GM18868 (cell line): ENCODE measurements around the gene ARFGEF3.
"Not testable (repeated sequence)": the region's sequence is repeated elsewhere in the genome, so short reads cannot be mapped to it uniquely, and the experiment has no call there.

Experiments
- ATAC-seq: cut with Tn5 transposase; IDR thresholded peaks from one replicate; pipeline ENCODE4 v1.9.1; 2021; ENCODE audit warnings: mild to moderate bottlenecking, moderate library complexity; ENCODE audit not compliant: unreplicated experiment

The ARFGEF3 gene, protein sequence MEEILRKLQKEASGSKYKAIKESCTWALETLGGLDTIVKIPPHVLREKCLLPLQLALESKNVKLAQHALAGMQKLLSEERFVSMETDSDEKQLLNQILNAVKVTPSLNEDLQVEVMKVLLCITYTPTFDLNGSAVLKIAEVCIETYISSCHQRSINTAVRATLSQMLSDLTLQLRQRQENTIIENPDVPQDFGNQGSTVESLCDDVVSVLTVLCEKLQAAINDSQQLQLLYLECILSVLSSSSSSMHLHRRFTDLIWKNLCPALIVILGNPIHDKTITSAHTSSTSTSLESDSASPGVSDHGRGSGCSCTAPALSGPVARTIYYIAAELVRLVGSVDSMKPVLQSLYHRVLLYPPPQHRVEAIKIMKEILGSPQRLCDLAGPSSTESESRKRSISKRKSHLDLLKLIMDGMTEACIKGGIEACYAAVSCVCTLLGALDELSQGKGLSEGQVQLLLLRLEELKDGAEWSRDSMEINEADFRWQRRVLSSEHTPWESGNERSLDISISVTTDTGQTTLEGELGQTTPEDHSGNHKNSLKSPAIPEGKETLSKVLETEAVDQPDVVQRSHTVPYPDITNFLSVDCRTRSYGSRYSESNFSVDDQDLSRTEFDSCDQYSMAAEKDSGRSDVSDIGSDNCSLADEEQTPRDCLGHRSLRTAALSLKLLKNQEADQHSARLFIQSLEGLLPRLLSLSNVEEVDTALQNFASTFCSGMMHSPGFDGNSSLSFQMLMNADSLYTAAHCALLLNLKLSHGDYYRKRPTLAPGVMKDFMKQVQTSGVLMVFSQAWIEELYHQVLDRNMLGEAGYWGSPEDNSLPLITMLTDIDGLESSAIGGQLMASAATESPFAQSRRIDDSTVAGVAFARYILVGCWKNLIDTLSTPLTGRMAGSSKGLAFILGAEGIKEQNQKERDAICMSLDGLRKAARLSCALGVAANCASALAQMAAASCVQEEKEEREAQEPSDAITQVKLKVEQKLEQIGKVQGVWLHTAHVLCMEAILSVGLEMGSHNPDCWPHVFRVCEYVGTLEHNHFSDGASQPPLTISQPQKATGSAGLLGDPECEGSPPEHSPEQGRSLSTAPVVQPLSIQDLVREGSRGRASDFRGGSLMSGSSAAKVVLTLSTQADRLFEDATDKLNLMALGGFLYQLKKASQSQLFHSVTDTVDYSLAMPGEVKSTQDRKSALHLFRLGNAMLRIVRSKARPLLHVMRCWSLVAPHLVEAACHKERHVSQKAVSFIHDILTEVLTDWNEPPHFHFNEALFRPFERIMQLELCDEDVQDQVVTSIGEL (N-terminal part only)

DNA sequence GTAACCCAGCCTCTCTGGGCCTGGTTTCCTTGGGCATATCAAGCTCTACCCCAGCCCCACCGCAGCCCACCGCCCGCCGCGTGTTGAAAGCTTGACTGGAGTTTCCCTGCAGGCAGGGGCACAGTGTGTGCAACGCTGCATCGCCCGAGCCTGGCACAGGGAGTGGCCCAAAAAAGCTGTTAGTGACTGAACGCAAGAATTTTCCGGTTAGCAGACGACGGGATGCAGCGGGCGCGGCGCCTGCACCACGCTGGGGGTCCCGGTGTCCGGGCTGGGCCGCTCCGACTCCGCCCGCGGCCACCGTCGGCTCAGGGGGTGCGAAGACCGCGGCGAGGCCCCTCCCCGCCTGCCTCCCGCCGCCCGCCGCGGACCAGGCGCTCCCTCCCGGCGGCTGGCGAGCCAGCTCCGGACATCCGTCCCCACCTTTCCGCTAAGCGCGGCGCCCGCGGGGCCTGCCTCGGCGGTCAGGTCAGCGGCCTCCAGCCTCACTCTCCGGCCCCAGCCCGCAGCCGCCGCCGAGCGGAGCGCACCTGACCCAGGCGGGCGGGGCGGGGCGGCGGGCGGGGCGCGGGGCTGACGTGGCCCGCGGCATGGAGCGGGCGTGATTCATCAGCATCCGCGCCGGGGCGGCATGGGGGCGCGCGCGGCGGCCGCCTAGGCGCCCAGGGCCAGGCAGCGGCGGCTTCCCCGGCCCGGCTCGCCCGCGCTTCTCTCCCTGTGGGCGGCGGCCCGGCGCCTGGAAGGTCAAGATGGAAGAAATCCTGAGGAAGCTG is at the start of gene ARFGEF3:
ARFGEF3 (plus strand) TSS at position 602 of the 773 bp plus-strand sequence; CDS start at position 750, 148 bp downstream.
- peak; percentile 87 for ATAC-seq

DNA sequence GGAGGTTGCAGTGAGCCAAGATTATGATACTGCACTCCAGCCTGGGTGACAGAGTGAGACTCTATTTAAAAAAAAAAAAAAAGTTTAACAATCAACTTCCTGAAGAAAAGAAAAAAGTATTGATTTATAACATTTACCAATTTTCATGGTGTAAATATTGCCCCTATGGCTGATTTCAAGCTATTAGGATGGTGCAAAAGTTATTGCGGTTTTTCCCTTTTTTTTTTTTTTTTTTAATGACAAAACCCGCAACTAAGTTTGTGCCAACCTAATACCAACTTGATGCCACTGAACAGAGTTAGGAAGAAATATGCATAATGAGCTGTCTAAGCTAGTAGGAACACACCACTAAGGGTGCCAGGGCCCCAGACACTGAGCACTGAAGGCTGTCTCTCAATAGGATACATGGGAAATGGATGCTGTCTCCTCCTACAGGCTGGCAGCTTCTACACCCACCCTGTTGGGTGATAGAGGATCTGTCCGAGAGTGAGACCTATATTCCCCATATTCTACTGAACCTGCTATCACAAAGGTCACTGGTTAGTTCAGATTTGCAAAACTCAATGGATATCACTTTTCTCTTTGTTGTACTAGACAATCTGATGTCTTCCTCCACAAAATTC is 48.0 kb upstream of the ARFGEF3 start:
- no peak for ATAC-seq

DNA sequence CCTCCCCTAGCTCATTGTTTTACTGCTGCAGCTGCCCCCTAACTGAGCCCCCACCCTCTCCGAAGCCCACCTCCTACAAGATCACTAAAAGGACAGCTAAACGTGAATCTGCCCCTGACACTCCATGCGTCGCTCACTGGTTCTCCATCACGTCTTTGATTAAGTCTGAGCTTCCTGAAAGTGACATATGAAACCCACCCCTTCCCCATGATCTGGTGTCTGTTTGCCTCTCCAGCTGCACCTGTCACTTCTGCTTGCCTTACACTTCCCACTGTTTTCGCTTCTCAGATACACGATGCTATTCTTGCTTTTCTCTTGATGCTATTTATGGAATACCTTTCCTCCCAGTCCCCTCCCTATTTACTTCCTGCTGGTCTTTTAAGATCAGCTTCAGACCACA is 46.5 kb upstream of the ARFGEF3 start:
- no peak for ATAC-seq

DNA sequence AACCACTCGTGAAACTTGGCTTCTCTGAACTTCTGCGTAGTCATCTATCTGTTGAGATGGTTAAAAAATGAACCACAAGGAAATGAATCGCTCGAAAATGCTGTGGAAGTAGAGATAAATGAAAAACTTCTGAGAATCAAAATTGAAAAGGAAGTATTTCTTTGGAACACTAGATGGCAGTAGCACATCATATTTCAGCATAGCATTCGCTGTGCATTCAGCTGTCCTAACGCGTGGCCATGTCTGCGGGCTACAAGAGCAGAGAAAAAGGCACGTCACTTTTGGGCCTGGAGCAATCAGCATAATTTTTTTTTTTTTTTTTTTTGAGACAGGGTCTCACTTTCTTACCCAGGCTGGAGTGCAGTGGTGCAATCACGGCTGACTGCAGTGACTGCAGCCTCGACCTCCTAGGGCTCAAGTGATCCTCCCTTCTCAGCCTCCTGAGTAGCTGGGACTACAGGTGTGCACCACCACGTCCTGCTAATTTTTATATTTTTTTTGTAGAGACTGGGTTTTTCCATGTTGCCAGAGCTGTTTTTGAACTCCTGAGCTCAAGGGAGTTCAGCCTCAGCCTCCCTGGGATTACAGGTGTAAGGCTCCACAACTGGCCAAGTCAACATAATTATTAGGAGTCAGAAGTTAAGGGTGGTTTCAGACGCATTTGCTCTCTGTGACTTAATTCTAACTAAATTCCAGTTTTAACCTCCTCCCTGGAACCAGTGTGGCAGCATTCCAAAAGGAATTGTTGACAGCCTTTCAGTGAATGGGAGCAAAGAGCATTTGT is 45.7 kb upstream of the ARFGEF3 start:
- peak; percentile 67 for ATAC-seq

DNA sequence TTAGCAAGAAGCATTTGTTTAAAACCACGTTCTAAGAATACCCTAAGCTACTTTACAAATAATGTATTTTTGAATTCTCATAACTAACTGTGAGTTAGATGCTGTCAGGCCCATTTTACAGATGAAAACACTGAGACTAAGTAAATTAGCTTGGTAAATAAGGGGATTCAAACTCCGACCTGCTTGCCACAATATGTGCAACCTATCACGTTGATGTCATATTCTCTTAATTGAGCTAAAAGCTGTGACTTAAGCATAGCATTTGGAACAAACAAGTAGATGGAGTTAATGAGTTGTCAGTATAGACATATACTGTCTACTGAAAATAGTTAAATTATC is 45.1 kb upstream of the ARFGEF3 start:
- no peak for ATAC-seq

DNA sequence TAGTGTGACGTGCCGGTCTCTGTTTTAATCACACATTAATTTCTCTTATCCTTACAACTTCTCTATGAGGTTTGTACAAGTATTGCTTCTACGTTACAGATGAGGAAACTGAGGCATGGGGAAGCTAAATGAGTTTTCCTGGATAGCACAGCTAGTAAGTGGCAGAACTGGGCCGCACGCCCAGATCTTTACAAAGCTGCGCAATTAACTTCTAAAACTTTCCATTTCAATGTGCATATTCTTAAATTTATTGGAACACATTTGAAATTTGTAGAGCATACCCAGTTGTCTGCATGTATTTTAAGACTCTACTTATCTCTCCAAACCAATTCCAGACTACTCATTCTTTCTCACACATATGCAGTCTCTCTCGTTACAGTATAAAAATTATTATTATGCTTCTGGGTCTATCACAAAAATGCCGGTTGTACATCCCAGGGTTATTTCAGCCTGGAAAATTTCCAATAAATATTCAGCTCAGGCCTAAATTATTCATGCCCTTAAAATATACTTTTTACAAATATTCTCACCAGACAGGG is 44.3 kb upstream of the ARFGEF3 start:
- no peak for ATAC-seq

DNA sequence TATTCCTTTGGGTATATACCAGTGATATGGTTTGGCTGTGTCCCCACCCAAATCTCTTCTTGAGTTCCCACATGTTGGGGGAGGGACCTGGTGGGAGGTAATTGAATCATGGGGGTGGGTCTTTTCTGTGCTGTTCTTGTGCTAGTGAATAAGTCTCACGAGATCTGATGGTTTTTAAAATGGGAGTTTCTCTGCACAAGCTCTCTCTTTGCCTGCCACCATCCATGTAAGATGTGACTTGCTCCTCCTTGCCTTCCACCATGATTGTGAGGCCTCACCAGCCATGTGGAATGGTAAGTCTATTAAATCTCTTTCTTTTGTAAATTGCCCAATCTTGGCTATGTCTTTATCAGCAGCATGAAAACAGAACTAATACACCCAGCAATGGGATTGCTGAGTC is 42.5 kb upstream of the ARFGEF3 start:
- not testable (repeated sequence) for ATAC-seq

DNA sequence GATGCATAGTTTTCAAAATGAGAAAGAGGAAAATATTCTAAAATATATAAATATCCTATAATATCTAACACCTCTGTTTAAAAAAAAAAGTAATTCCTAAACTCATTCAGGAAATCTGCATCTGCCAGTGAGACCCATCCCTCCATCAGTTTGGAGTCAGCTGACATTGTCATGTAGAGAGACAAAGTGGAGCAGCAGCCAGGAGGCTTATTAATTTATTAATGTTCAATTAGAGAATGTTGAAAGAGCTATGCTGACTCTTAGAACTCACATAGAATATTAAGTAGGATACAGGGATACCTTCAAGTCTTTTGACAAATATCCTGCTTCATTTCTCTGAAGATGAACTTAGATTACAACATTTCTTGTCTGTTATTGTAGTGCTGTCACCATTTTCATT is 41.8 kb upstream of the ARFGEF3 start:
- ATAC-seq: no peak

DNA sequence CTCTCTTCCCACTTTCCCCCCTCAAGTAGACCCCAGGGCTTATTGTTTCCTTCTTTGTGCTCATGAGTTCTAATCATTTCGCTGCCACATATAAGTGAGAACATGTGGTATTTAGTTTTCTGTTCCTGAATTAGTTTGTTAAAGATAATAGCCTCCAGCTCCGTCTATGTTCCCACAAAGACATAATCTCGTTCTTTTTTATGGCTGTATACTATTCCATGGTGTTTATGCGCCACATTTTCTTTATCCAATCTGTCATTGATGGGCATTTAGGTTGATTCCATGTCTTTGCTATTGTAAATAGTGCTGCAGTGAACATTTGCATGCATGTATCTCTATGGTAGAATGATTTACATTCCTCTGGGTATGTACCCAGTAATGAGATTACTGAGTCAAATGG is 37.6 kb upstream of the ARFGEF3 start:
- ATAC-seq: no peak

DNA sequence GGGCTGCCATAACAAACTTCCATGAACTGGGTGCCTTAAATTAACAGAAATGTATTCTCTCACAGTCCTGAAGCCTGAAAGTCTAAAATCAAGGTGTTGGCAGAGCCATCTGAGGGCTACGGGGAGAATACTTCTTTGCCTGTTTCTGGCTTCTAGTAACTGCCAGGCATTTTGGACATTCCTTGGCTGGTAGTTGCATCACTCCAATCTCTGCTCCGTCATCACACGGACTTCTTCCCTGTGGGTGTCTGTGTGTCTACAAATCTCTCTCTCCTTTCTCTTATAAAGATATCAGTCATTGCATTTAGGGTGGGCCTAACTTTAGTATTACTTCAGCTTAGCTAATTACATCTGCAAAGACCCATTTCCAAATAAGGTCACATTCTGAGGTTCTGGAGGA is 33.6 kb upstream of the ARFGEF3 start:
- no peak for ATAC-seq

DNA sequence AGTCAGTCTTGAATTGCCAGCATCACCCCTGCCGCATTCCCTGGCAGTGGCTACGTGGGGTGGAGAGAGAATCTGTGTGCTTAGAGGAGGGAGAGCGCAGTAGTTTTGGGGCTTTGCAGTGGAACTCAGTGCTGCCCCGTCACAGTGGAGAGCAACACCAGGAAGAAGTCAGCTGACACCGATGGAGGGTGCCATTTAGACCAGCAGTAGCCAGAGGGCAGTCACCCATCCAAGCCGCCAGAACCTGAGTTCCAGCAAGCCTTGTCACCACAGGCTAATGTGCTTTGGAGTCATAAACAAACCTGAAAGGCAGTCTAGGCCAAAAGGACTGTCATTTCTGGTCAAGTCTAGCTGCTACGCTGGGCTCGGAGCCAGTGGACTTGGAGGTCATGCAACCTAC is 32.5 kb upstream of the ARFGEF3 start:
- no peak for ATAC-seq

DNA sequence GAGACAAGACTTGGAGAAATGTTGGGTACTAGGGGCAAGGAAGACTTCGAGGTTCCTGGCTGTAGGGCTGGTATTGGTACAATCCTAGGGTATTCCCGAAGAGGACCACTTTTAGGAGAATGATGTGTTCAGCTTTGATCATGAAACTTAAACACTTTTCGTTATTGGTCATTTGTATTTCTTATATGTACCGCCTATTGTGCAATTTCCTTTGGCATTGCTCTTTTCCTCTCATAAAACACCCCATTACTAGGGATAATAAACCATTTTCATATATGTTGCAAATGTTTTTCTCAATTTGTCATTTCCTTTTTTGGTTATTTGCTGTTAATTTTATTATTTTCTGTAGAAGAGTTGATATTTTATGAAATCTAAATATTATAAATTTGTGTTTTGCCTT is 18.9 kb upstream of the ARFGEF3 start:
- ATAC-seq: no peak

DNA sequence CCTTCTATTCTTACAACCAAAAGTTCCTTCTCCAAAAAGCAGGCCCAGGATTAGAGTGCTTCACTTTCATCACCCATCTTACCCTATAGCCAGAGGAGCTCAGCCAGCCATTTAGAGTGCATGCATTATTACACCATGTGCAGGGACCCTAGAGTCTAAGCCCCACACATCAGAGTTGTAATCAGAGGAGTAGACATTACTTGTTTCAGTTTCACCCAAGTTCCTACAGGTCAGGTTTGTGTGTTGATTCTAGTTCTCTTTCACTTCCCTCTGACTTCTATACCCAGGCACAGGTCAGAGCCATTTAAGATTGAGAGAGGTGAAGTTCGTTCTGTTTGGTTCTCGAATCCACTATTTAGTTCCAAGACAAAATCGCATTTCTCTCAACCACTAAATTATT is 16.3 kb upstream of the ARFGEF3 start:
- peak; percentile 79 for ATAC-seq

DNA sequence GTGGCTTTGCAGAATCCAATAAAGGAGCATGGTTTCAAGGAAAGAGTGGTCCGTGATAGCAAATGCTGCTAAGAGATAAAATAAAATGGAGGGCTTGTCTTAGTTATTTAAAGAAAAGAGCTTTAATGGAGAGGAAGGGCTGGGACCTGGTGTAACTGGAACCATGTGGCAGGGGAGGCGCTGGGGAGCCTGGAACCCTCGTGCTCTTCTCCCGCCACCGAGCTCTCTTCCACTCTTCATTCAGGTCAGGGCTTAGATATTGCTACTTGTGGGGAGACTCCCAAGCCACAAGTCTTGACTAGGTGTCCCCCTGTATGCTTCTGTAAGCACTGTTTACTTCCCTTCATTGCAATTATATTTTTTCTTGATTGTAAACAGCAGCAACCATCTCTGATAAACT is 15.2 kb upstream of the ARFGEF3 start:
- ATAC-seq: no peak

DNA sequence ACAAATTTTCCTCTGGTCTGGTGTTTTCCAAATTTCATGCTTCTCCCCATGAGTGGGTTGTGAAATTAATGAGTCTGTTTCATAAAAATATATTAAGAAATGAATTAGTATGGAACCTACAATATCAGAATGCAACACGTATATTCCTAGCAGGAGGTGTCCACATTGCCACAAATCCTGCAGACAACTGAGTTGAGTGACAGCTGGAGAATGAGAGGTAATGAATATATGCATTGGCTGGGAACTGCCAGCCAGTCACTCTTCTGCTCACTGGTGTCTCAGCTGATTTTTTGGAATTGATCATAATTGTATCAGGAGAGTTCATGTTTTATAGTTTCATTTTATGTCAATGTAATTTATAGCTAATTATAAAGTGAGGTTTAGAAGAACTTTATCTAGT is 6.3 kb upstream of the ARFGEF3 start:
- no peak for ATAC-seq

DNA sequence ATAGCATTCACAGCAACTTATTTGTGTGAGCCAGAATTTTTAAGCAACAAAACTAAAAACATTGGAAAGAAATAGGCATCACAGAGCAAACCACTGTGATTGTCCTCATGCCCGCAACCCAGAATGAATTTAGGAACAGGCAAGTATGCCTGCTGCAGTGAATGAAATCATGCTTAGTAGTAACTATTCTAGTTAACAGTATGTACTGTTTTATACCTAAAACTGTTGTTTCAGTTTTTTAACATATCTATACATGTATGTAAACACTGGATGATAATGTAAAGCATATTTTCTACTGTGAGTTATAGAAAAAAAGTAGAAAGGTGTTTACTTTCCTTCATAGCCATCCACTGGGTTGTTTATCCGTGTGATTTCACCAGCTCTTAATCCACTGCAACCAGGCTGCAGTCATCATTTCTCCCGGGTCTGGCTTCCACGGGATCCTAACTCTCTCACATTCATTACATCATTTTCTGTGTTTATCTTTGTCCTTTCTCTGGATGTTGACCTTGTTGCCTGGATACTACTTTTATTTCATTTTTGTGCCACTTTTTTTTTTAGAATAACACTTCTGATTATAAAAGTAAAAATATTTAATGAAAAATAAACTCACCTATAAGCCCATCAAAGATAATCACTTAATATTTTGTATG is 3.6 kb upstream of the ARFGEF3 start:
- no peak for ATAC-seq

DNA sequence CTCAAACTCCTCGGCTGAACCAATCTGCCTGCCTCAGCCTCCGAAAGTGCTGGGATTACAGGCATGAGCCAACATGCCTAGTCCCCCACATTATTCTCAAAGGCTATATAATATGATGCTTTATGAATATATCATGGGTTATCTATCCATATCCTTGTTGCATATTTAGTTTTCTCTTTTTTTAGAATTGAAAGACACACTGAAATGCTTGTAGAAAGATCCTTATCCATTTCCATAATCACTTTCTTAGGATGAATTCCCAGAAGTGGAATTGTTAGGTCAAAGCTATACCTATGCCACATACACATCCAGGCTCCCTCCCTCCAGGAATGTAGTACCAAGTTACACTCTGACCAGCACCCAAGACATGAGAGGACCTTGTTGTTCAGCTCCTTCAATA is 2.5 kb upstream of the ARFGEF3 start:
- ATAC-seq: no peak

DNA sequence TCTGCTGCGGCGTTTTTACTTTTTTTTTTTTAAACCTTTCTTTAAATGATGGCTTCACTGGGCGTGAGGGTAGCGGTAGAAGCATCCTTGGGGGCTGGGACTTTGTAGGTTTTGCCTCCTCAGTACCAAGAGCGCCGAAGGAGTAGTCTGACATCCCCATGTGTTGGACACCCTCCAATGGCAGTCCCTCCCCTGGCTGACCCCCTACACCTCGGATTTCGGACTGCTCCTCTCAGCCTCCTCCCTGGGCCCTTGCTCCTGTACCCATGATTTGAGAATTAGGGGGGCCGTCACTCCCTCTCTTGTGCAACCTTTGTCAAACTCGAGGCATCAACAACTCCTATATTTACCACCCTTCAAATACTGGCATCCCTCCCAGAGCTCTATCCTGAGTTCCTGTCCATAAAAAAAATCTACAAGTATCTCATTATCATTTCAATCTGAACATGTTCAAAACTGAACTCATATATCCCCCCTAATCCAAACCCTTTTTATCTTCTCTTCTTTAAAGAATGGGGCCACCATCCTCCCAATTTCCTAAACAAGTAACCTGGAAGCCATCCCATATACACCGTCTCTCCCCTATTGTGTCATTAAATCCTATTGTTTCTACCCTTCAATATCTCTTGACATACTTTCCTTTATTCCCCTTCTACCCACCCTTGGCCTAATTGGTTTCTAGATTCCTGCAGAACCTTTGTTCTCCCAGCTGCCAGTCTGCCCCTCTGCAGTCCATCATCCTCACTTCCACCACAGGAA is 1.2 kb upstream of the ARFGEF3 start:
- no peak for ATAC-seq
